GM18519 (cell line): ENCODE data around the gene FUT8.
"Not testable (repeated sequence)": the region's sequence is repeated elsewhere in the genome, so short reads cannot be mapped to it uniquely, and the experiment has no call there.

ENCODE experiments used
- ATAC-seq: cut with Tn5 transposase; IDR thresholded peaks from one replicate; pipeline ENCODE4 v1.9.1; 2021; ENCODE audit warnings: mild to moderate bottlenecking, moderate library complexity; ENCODE audit not compliant: unreplicated experiment, low FRiP score

The FUT8 gene

DNA sequence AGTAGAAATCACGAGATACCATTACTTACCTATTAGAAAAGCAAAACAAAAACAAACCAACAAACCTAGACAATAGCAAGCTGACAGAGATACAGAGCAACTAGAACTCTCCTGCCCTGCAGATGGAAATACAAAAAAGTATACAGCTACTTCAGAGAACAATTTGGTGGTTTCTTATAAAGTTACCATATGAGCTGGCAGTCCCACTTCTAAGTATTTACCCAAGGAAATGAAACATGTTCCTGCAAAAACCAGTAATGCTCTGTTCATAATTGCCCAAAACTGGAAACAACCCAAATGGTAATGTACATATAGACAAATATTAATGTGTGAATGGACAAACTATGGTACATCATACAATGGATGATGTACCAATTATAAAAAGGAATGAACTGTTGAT is 31.7 kb downstream of the FUT8 start:
- no peak for ATAC-seq

GRCh38 chr14:65446159-65446558 is 33.6 kb downstream of the FUT8 start:
- no peak for ATAC-seq

- no peak for ATAC-seq
Measured at GRCh38 chr14:65449647-65450046, 37.1 kb downstream of the FUT8 start.

DNA sequence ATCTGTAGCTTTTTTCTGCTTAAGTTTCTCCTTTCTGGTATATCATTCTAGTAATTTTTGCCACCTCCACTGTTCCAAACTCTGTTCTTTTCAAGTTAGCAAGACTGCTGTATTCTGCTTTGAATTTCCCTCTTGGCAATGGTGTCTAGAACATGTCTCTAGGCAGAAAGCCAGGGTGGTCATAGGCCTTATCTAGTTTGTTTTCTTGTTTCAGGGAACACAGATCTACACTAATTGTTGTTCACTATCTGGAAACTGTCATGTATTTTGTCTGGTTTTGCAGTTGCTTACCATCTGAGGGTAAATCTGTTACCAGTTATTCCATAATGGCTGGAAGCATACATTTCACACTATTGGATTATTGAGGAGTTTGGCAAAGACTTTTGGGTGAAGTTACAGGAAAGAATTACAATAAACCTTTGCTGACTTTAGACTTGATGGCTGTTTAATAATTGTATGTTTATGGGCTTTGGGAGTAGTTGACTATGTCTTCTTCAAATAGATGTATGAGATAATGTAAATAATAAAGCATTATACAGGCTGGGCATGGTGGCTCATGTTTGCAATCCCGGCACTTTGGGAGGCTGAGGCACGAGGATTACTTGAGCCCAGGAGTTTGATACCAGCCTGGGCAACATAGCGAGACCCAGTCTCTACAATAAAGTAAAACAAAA is 41.4 kb downstream of the FUT8 start:
- no peak for ATAC-seq

- ATAC-seq, result no peak
Measured at GRCh38 chr14:65456247-65456646, 43.7 kb downstream of the FUT8 start.

GRCh38 chr14:65461730-65462129 is 49.2 kb downstream of the FUT8 start:
- ATAC-seq, result peak; percentile 12

GRCh38 chr14:65462411-65462810 is 49.9 kb downstream of the FUT8 start:
- ATAC-seq, result peak; percentile 60

- no peak for ATAC-seq
Measured at GRCh38 chr14:65465584-65465983, 53.1 kb downstream of the FUT8 start.

DNA sequence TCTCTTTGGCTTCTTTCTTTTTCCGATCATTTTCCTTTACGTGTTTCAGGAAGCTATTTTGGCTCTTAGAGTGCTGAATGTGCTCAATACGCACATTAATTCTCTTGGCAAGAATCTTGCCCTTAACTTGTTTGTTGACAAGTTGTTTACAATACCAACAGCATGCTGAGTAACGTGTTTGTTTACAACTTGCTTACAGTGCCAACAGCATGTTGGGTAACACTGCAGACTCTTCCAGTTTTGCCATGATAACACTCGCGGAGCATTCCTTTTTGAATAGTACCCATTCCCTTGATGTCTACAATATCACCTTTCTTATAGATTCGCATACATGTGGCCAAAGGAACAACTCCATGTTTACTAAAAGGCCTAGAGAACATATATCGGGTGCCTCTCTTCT is 55.4 kb downstream of the FUT8 start:
- not testable (repeated sequence) for ATAC-seq

DNA sequence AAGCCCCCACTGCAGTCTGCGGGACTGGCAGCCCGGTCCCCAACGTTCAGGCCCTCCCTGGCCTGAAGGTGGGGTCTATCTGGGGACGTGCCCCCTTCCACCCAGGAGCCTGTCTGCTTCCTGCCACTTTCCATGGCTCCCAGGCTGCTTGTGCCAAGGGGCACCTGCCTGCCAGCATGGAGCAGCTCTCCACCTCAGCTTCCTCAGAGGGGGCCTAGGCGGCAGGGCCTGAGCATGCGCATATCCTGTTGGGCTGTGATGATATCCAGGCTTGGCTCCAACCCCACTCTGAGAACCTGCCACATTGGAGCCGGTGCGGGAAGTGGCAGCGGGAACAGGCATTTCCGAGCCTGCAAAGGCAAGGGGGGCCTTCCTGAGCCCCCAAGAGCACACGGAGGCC is 57.4 kb downstream of the FUT8 start:
- no peak for ATAC-seq

- no peak for ATAC-seq
Measured at GRCh38 chr14:65470404-65470880, 57.9 kb downstream of the FUT8 start.

GRCh38 chr14:65471038-65471878 is 58.7 kb downstream of the FUT8 start:
- peak; percentile 77 for ATAC-seq

DNA sequence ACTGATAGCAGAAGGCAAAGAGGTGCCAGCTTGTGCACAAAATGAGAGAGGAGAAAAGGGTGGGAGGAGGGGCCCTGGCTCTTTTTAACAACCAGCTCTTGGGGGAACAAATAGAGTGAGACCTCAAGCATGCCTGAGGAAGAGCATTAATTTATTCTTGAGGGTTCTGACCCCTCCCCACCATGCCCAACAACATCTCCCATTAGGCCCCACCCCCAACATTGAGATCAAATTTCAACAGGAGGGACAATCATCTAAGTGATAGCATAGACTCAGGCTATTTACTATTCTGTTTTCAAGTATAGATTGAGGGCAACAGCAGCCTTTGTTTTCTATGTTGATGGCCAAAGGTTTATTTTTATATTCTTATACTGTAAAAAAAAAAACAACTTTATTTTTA is 59.7 kb downstream of the FUT8 start:
- no peak for ATAC-seq

GRCh38 chr14:65476273-65476941 is 63.9 kb downstream of the FUT8 start:
- peak; percentile 77 for ATAC-seq

DNA sequence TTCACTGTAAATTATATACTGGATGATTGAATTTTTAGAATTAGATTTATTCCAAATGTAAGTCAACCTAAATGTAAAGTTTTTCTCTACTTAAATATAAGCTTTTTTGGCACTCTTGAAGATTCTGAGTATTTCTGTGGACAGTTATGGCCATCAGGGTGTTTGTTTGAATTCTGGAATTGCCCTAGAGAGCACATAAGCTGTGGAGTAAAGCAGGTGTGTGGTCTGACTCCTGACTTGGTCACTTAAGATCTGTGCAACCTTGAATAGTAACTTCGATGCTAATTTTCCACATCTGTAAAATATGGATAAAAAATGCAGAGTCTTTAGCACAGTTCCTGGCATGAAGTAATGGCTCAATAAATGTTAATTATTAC is 64.4 kb downstream of the FUT8 start:
- ATAC-seq, result no peak

DNA sequence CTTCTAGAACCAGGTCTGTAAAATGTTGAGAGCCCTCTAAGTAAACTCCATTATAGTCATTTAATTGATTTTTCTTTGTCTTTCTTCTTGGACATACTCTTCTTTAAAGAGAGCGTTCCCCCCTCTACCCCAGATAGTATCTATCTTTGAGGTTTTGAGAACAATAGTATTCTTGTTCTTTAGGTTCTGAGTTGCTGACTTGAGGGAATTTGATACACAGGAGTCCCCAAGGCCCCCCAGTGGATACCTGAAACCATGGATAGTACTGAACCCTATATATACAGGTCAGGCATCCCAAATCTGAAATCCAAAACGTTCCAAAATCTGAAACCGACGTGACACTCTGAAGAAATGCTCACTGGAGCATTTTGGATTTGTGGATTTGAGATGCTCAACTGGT is 65.5 kb downstream of the FUT8 start:
- ATAC-seq, result no peak

- ATAC-seq, result no peak
Measured at GRCh38 chr14:65478596-65478995, 66.1 kb downstream of the FUT8 start.

- no peak for ATAC-seq
Measured at GRCh38 chr14:65479386-65479785, 66.9 kb downstream of the FUT8 start.

- ATAC-seq, result no peak
Measured at GRCh38 chr14:65482757-65483438, 70.4 kb downstream of the FUT8 start.

DNA sequence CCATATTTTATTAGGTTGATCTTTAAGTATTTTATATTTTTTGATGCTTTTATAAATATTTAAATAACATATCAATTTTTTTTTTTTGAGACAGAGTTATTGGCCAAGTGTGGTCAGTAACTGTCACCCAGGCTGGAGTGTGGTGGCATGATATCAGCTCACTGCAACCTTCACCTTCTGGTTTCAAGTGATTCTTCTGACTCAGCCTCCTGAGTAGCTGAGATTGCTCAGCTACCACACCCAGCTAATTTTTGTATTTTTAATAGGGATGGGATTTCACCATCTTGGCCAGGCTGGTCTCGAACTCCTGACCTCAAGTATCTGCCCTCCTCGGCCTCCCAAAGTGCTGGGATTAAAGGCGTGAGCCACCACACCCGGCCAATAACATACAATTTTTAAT is 71.1 kb downstream of the FUT8 start:
- ATAC-seq, result no peak

DNA sequence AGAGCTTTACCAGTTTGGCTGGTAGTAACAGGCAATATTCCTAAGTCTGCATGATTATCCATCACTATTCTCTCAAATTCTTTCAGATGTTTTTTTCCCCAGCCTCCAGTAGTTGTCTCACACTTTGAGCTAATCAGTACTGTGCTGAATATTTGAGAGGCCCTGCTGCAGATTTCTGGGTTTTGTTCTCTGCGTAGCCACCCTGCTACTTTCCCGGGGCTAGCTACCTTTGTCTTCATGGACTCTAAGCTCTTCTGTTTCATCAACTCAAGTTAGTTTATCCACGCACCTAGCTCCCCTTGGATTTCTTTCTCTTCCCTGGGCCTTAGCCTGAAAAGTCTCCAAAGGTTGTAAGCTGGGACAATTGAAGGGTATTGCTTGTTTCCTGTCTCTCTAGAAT is 73.0 kb downstream of the FUT8 start:
- ATAC-seq, result no peak
